Measurements from ENCODE around the gene STRIP2.
A peak's percentile ranks its signal among the peaks of the same experiment; 100 is the strongest.

STRIP2 gene

GRCh38 chr7:129394101-129394500, 40.1 kb upstream of the STRIP2 start:
- TF ChIP-seq ZC3H10 (CRISPR knock-in tag; IDR thresholded peaks at IDR 0.05) (no peak), OSR1 (CRISPR knock-in tag; IDR thresholded peaks at IDR 0.05) (no peak), GLIS3 (CRISPR knock-in tag; IDR thresholded peaks at IDR 0.05) (no peak), POU6F1 (CRISPR knock-in tag; IDR thresholded peaks at IDR 0.05; ENCODE audit: borderline replicate concordance, low read depth) (no peak), PATZ1 (CRISPR knock-in tag; IDR thresholded peaks at IDR 0.05; ENCODE audit: borderline replicate concordance) (no peak), PPARA (CRISPR knock-in tag; IDR thresholded peaks at IDR 0.05; ENCODE audit: borderline replicate concordance) (no peak), CSDC2 (CRISPR knock-in tag; IDR thresholded peaks at IDR 0.05) (no peak)
- no peak for ATAC-seq

- no peak; the same call in 2 of the 3 replicates for ATAC-seq
- no peak for TF ChIP-seq SNAI2 (CRISPR knock-in tag; IDR thresholded peaks at IDR 0.05)
- TF ChIP-seq TCF4 (CRISPR knock-in tag; IDR thresholded peaks at IDR 0.05; ENCODE audit: borderline replicate concordance), result no peak
- TF ChIP-seq PATZ1 (CRISPR knock-in tag; IDR thresholded peaks at IDR 0.05; ENCODE audit: borderline replicate concordance), result no peak
- no peak for TF ChIP-seq ISL1 (CRISPR knock-in tag; IDR thresholded peaks at IDR 0.05)
- TF ChIP-seq ARNTL (CRISPR knock-in tag; IDR thresholded peaks at IDR 0.05; ENCODE audit: borderline replicate concordance, low read depth), result no peak
- no peak for TF ChIP-seq POU6F1 (CRISPR knock-in tag; IDR thresholded peaks at IDR 0.05; ENCODE audit: borderline replicate concordance, low read depth)
- TF ChIP-seq ZNF8 (CRISPR knock-in tag; IDR thresholded peaks at IDR 0.05), result no peak
- TF ChIP-seq ZNF565 (CRISPR knock-in tag; conservative IDR thresholded peaks at IDR 0.05; ENCODE audit: low read depth), result no peak
- TF ChIP-seq BACH2 (CRISPR knock-in tag; IDR thresholded peaks at IDR 0.05; ENCODE audit: borderline replicate concordance), result no peak
- TF ChIP-seq CSDC2 (CRISPR knock-in tag; IDR thresholded peaks at IDR 0.05), result no peak
- TF ChIP-seq RARB (CRISPR knock-in tag; IDR thresholded peaks at IDR 0.05), result no peak
- no peak for TF ChIP-seq PPARA (CRISPR knock-in tag; IDR thresholded peaks at IDR 0.05; ENCODE audit: borderline replicate concordance)
Measured at GRCh38 chr7:129394982-129395914, 39.0 kb upstream of the STRIP2 start.

GRCh38 chr7:129401228-129401966, 32.8 kb upstream of the STRIP2 start:
- peak; percentile 60 for ATAC-seq
- TF ChIP-seq ZFP3 (CRISPR knock-in tag; IDR thresholded peaks at IDR 0.05) (no peak), ZNF8 (CRISPR knock-in tag; IDR thresholded peaks at IDR 0.05) (no peak), PATZ1 (CRISPR knock-in tag; IDR thresholded peaks at IDR 0.05; ENCODE audit: borderline replicate concordance) (no peak)
